RPMI7951 (cell line): ENCODE results near the gene FUT3. TPM values are rescaled to one million over a fixed set of nuclear protein-coding genes. Genes with fewer than 3 reads are reported as not detected.

ENCODE experiments used
- DNase-seq: peaks from one replicate; pipeline ENCODE4 v3.0.0-alpha.2; 2012; ENCODE audit warnings: low read depth
- total RNA-seq: library from RNA; depleted of rRNA; stranded (reverse); fragments of >200 nt; shearing (Covaris generic); gene quantifications from 2 replicates; pipeline ENCODE4 v1.2.3, GENCODE V29; 2014; rRNA removed

FUT3 gene
- total RNA-seq, 1 experiment from 2014 or later, result not detected

- DNase-seq, result peak; percentile 53
These were observed 49.2 kb downstream of the FUT3 start for GRCh38 chr19:5801796-5802619.

- DNase-seq, result no peak
These were observed 50.6 kb downstream of the FUT3 start for GRCh38 chr19:5800361-5801270.

- no peak for DNase-seq
These were observed 51.7 kb downstream of the FUT3 start for GRCh38 chr19:5799247-5800241.

- DNase-seq, result no peak
These were observed 53.0 kb downstream of the FUT3 start for GRCh38 chr19:5798244-5798643.

GRCh38 chr19:5795382-5795919 is 55.8 kb downstream of the FUT3 start:
- no peak for DNase-seq

GRCh38 chr19:5793188-5793587 is 58.1 kb downstream of the FUT3 start:
- no peak for DNase-seq

Other genes starting within 250 kb of the FUT3 start
- gene SAFB2, start 228.7 kb downstream of the FUT3 start, total RNA-seq, result 13.6 and 14.9 TPM in 2 replicates
- gene SAFB, start 228.4 kb downstream of the FUT3 start, total RNA-seq, result 19.5 and 21.9 TPM in 2 replicates
- gene MICOS13, start 170.9 kb downstream of the FUT3 start, total RNA-seq, result 67.8 and 68.8 TPM in 2 replicates
- 9.5 and 22.4 TPM in 2 replicates for gene HSD11B1L, start 170.4 kb downstream of the FUT3 start, total RNA-seq
- gene RPL36, start 161.2 kb downstream of the FUT3 start, total RNA-seq, result 738 and 947 TPM in 2 replicates
- 34.6 and 38.2 TPM in 2 replicates for gene LONP1, start 131.3 kb downstream of the FUT3 start, total RNA-seq
- not detected in 2 replicates for gene CATSPERD, start 130.8 kb downstream of the FUT3 start, total RNA-seq
- 0.48 and 0.68 TPM in 2 replicates for gene PRR22, start 66.7 kb downstream of the FUT3 start, total RNA-seq
- 24.5 and 35.3 TPM in 2 replicates for gene DUS3L, start 60.3 kb downstream of the FUT3 start, total RNA-seq
- gene NRTN, start 46.4 kb downstream of the FUT3 start, total RNA-seq, result not detected in 2 replicates
- not detected in 2 replicates for gene FUT6, start 11.7 kb downstream of the FUT3 start, total RNA-seq
- gene FUT5, start 19.1 kb upstream of the FUT3 start, total RNA-seq, result not detected in 2 replicates
- gene NDUFA11, start 52.3 kb upstream of the FUT3 start, total RNA-seq, result 470 and 521 TPM in 2 replicates
- 1.4 and 1.5 TPM in 2 replicates for gene VMAC, start 53.4 kb upstream of the FUT3 start, total RNA-seq
- 1.6 and 1.8 TPM in 2 replicates for gene CAPS, start 62.8 kb upstream of the FUT3 start, total RNA-seq
- 54.9 and 62.6 TPM in 2 replicates for gene RANBP3, start 126.7 kb upstream of the FUT3 start, total RNA-seq